Measurements from ENCODE around the gene EXOSC10.

EXOSC10 gene

GRCh38 chr1:11099310-11100148 is at the start of gene EXOSC10:
TSS of gene EXOSC10 (minus strand) at chr1:11099869. CDS start at chr1:11099831, 38 bp downstream.
- DNase-seq (ENCODE audit: low spot score) = peak; percentile 99

GRCh38 chr1:11147197-11147770 is 47.6 kb upstream of the EXOSC10 start:
- peak; percentile 32 for DNase-seq (ENCODE audit: low spot score)

GRCh38 chr1:11145741-11146140 is 46.1 kb upstream of the EXOSC10 start:
- DNase-seq (ENCODE audit: low spot score) = no peak

- DNase-seq (ENCODE audit: low spot score) = no peak
These were observed 45.0 kb upstream of the EXOSC10 start for GRCh38 chr1:11144570-11145256.

GRCh38 chr1:11143907-11144306 is 44.2 kb upstream of the EXOSC10 start:
- DNase-seq (ENCODE audit: low spot score) = no peak

- DNase-seq (ENCODE audit: low spot score) = no peak
These were observed 43.7 kb upstream of the EXOSC10 start for GRCh38 chr1:11143401-11143800.

GRCh38 chr1:11142618-11143391 is 43.1 kb upstream of the EXOSC10 start:
- no peak for DNase-seq (ENCODE audit: low spot score)

- DNase-seq (ENCODE audit: low spot score) = peak; percentile 73
These were observed 39.3 kb upstream of the EXOSC10 start for GRCh38 chr1:11138952-11139351.

GRCh38 chr1:11138029-11138428 is 38.4 kb upstream of the EXOSC10 start:
- DNase-seq (ENCODE audit: low spot score) = no peak

GRCh38 chr1:11134898-11135266 is 35.2 kb upstream of the EXOSC10 start:
- peak; percentile 13 for DNase-seq (ENCODE audit: low spot score)

GRCh38 chr1:11134251-11134897 is 34.7 kb upstream of the EXOSC10 start:
- DNase-seq (ENCODE audit: low spot score) = peak; percentile 49

- no peak for DNase-seq (ENCODE audit: low spot score)
These were observed 33.1 kb upstream of the EXOSC10 start for GRCh38 chr1:11132563-11133293.

- DNase-seq (ENCODE audit: low spot score) = no peak
These were observed 32.1 kb upstream of the EXOSC10 start for GRCh38 chr1:11131816-11132215.

- no peak for DNase-seq (ENCODE audit: low spot score)
These were observed 30.7 kb upstream of the EXOSC10 start for GRCh38 chr1:11130406-11130805.

GRCh38 chr1:11129649-11130390 is 30.2 kb upstream of the EXOSC10 start:
- no peak for DNase-seq (ENCODE audit: low spot score)

- peak; percentile 28 for DNase-seq (ENCODE audit: low spot score)
These were observed 26.9 kb upstream of the EXOSC10 start for GRCh38 chr1:11126569-11126968.

- no peak for DNase-seq (ENCODE audit: low spot score)
These were observed 26.3 kb upstream of the EXOSC10 start for GRCh38 chr1:11125931-11126330.

GRCh38 chr1:11124965-11125364 is 25.3 kb upstream of the EXOSC10 start:
- no peak for DNase-seq (ENCODE audit: low spot score)

GRCh38 chr1:11116318-11116717 is 16.6 kb upstream of the EXOSC10 start:
- DNase-seq (ENCODE audit: low spot score) = no peak

- DNase-seq (ENCODE audit: low spot score) = no peak
These were observed 15.3 kb upstream of the EXOSC10 start for GRCh38 chr1:11114966-11115365.
